ENCODE measurements around the gene CEACAM16.
"Not testable (repeated sequence)": the region's sequence is repeated elsewhere in the genome, so short reads cannot be mapped to it uniquely, and the experiment has no call there.

CEACAM16 gene

GRCh38 chr19:44704982-44705381 is 6.0 kb downstream of the CEACAM16 start:
- no peak for DNase-seq

- no peak for DNase-seq
These were observed 6.6 kb downstream of the CEACAM16 start for GRCh38 chr19:44705502-44706010.

GRCh38 chr19:44706506-44707236 is 7.7 kb downstream of the CEACAM16 start:
- DNase-seq: no peak

- no peak for DNase-seq
These were observed 8.8 kb downstream of the CEACAM16 start for GRCh38 chr19:44707794-44708193.

GRCh38 chr19:44708940-44709339 is 10.0 kb downstream of the CEACAM16 start:
- no peak for DNase-seq

GRCh38 chr19:44709434-44710266 is 10.7 kb downstream of the CEACAM16 start:
- DNase-seq: not testable (repeated sequence)

- DNase-seq: no peak
These were observed 11.5 kb downstream of the CEACAM16 start for GRCh38 chr19:44710483-44710882.

- no peak for DNase-seq
These were observed 14.0 kb downstream of the CEACAM16 start for GRCh38 chr19:44712864-44713515.

- DNase-seq: no peak
These were observed 15.7 kb downstream of the CEACAM16 start for GRCh38 chr19:44714597-44715169.

- DNase-seq: no peak
These were observed 18.7 kb downstream of the CEACAM16 start for GRCh38 chr19:44717603-44718002.

- no peak for DNase-seq
These were observed 19.7 kb downstream of the CEACAM16 start for GRCh38 chr19:44718441-44719261.

- no peak for DNase-seq
These were observed 20.3 kb downstream of the CEACAM16 start for GRCh38 chr19:44719262-44719701.

- not testable (repeated sequence) for DNase-seq
These were observed 21.4 kb downstream of the CEACAM16 start for GRCh38 chr19:44720396-44720795.

- DNase-seq: no peak
These were observed 22.0 kb downstream of the CEACAM16 start for GRCh38 chr19:44720945-44721344.

- not testable (repeated sequence) for DNase-seq
These were observed 22.4 kb downstream of the CEACAM16 start for GRCh38 chr19:44721369-44721768.

- no peak for DNase-seq
These were observed 23.5 kb downstream of the CEACAM16 start for GRCh38 chr19:44722131-44723121.

GRCh38 chr19:44723299-44723951 is 24.5 kb downstream of the CEACAM16 start:
- DNase-seq: no peak

GRCh38 chr19:44723952-44724319 is 25.0 kb downstream of the CEACAM16 start:
- DNase-seq: peak; percentile 71 to 78

- no peak for DNase-seq
These were observed 26.3 kb downstream of the CEACAM16 start for GRCh38 chr19:44725251-44725650.

- DNase-seq: no peak
These were observed 26.7 kb downstream of the CEACAM16 start for GRCh38 chr19:44725684-44726083.

Measured in activated CD4-positive, alpha-beta T cell treated with anti-CD3 and anti-CD28 coated beads for 4 hours (primary cell).